Stomach smooth muscle (tissue), 2 donors: Measurements from ENCODE around the gene ERG.

Source experiments
- H3K27ac ChIP-seq: one replicate; pipeline ENCODE4 v1.7.0; 2013; ENCODE audit warnings: mild to moderate bottlenecking, low read length, inconsistent platforms
- H3K27me3 ChIP-seq, 2 donors: one replicate each; pipeline ENCODE4 v1.7.0; 2013; ENCODE audit warnings: low read length in 2 of 2; ENCODE audit not compliant: insufficient read depth in 2 of 2, control insufficient read depth in 1 of 2
- H3K36me3 ChIP-seq, 2 donors: one replicate each; pipeline ENCODE4 v1.7.0; 2013; ENCODE audit warnings: low read length in 2 of 2; ENCODE audit not compliant: control insufficient read depth in 2 of 2, insufficient read depth in 2 of 2
- H3K4me1 ChIP-seq: one replicate; pipeline ENCODE4 v1.7.0; 2013; ENCODE audit warnings: low read length; ENCODE audit not compliant: control insufficient read depth, insufficient read depth
- H3K4me3 ChIP-seq, 2 donors: one replicate each; pipeline ENCODE4 v1.7.0; 2013; ENCODE audit warnings: low read length in 2 of 2
- H3K9ac ChIP-seq, 2 donors: one replicate each; pipeline ENCODE4 v1.7.0; 2013; ENCODE audit warnings: low read length in 2 of 2, mild to moderate bottlenecking in 1 of 2
- H3K9me3 ChIP-seq, 2 donors: one replicate each; pipeline ENCODE4 v1.7.0; 2013; ENCODE audit warnings: low read length in 2 of 2; ENCODE audit not compliant: control insufficient read depth in 2 of 2
- donor health status: healthy.
- donor health status: Pancreatic carcinoma.

Gene ERG

DNA sequence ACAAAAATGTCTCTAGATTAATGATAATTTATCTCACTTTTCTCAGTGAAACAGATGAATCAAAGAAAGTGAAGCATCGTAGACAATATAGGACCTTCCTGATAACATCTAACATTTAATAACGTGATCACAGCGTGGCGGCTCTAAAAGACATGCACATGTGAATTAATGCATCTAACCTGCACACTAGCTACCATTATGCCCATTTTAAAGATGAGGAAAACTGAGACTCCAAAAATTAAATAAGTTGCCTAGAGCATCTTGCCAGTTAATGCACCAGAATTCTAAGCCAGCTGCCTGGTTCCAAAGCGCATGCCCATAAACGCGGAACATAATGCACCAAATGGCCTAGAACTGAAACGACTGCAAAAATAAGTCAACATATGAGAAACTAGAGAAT is 23.5 kb downstream of the ERG start:
- no peaks in the 10 kb centered on the region for H3K4me1 ChIP-seq

DNA sequence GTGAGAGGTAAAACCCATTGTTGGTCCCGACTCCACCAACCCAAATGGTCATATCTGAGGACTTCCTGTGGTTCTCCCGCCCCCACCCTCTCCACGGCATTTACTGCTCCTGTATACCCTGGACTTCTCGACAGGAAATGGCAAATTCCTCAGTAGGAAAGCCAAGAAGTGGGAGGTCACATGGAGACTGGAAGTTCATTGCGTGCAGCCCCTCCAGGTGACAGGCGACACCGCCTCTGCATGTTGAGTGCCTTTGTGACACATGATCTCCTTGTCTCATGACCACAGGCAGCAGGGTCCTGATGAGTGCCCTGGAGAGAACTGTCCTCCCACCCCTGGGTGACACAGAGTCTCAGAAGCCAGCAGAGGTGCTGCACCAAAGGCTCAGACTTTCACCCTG is 24.2 kb downstream of the ERG start:
- Histone ChIP-seq H3K4me3 (no peak overlapping the region), H3K4me1 (no peaks in the 10 kb centered on the region), H3K9me3 (no peaks in the 10 kb centered on the region), H3K9ac (no peak overlapping the region), H3K27me3 (peaks cover 27 to 31% of the 10 kb centered on the region in 2 donors), H3K27ac (no peak overlapping the region), H3K36me3 (no peaks in the 10 kb centered on the region)

More for the DNA sequence above, 23.5 kb downstream of the ERG start:
- Histone ChIP-seq H3K9me3 (no peaks in the 10 kb centered on the region), H3K4me3 (no peak overlapping the region), H3K27ac (no peak overlapping the region), H3K9ac (no peak overlapping the region), H3K36me3 (no peaks in the 10 kb centered on the region), H3K27me3 (peaks cover 28 to 31% of the 10 kb centered on the region in 2 donors)

DNA sequence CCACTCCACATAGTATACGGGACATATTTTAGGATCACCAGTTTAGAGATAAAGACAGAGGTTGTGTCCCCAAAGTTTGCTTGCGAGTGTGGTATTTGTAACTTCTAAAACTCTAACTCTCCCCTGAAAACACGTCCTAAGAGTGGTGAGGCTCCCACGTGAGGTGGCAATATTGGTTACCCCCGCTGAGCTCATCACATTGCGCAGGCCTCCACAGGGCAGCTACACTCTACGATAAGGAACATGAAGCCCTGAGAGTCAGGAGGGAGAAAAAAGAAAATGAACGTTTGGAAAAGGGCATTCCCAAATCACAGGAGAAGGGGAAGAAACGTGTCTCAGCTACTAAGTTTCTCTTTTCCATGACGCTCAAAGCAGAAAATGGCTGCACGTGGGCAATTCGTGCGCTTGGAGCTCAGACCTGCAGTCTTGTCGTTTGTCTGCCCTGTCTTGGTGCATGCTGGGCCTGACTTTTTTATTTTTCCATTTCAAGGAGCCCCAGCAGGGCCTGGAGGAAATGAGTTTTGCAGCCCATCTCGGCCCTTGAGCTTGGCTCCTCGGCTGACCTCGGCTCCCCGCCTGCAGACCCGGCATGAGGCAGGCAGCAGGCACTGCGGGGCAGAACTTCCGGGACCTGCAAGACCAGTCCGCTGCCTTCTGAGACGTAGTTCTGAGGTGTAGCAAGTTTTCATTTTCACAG is 25.7 kb downstream of the ERG start:
- H3K4me1 ChIP-seq: no peaks in the 10 kb centered on the region
- H3K36me3 ChIP-seq: no peaks in the 10 kb centered on the region
- H3K27me3 ChIP-seq: peaks cover 25 to 26% of the 10 kb centered on the region in 2 donors
- H3K4me3 ChIP-seq: no peak overlapping the region
- no peak overlapping the region for H3K9ac ChIP-seq
- H3K9me3 ChIP-seq: no peaks in the 10 kb centered on the region
- H3K27ac ChIP-seq: no peak overlapping the region

DNA sequence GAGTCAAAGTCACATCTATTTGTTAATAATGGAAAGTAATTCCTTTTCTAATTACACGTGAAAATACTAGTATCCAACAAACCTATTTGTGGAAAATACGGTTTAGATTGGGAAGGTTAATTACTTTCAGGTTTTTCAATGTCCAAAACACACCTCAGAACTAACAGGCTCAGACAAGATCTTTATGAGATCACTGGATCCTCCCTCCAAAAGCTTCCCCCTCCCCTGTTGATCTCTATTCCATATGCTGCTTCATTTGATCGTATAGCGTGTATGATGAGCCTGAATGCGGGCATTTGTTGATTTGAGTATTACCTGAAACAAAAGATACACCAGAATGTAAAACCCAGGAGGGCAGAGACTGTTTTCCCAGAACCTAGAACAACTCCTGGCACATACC is 26.5 kb downstream of the ERG start:
- Histone ChIP-seq H3K27me3 (peaks cover 25 to 26% of the 10 kb centered on the region in 2 donors), H3K9ac (no peak overlapping the region), H3K9me3 (no peaks in the 10 kb centered on the region), H3K4me1 (no peaks in the 10 kb centered on the region), H3K27ac (no peak overlapping the region), H3K36me3 (no peaks in the 10 kb centered on the region), H3K4me3 (no peak overlapping the region)

DNA sequence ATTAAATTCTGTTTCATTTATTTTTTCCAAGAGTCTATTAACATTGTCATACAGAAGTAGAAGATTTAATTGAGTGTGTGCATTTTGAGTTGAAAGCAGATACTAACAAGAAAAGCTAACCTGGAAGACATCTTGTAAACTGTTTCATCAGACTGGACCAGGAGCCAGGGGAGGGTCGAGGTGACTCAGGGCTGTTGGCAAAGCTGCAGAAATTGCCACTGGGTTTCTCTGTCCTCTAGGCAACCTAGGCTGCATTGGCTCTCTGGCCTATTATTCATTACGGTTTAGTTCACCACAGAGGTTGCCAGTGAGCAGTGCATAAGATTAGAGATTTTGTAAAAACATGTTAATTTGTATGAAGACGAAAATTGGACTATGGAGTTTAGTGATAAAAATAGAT is 27.5 kb downstream of the ERG start:
- no peak overlapping the region for H3K27ac ChIP-seq

DNA sequence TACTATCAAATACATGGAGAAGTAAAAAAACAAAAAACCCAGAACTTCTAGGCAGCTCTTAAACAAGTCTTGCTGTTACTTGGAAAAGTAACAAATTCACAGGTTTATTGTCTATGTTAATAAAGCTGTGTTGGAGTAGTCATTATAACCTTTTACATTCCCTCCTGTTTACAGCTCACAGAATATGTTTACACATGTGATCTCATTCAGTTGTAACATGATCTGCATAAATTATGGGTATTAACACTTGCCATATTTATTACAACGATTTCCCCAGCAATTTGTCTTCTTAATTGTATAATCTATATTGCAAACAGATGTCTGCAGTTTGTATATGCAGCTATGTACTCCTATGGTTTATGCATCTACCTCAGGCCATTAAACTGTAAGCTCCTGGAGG is 28.6 kb downstream of the ERG start:
- Histone ChIP-seq H3K9me3 (peaks cover 0 to 3% of the 10 kb centered on the region in 2 donors), H3K27ac (no peak overlapping the region), H3K27me3 (peaks cover 8 to 12% of the 10 kb centered on the region in 2 donors), H3K9ac (no peak overlapping the region), H3K4me1 (no peaks in the 10 kb centered on the region), H3K4me3 (no peak overlapping the region), H3K36me3 (no peaks in the 10 kb centered on the region)

More for the DNA sequence above, 27.5 kb downstream of the ERG start:
- Histone ChIP-seq H3K9ac (no peak overlapping the region), H3K27me3 (peaks cover 18 to 19% of the 10 kb centered on the region in 2 donors), H3K4me1 (no peaks in the 10 kb centered on the region), H3K9me3 (no peaks in the 10 kb centered on the region), H3K36me3 (no peaks in the 10 kb centered on the region), H3K4me3 (no peak overlapping the region)

DNA sequence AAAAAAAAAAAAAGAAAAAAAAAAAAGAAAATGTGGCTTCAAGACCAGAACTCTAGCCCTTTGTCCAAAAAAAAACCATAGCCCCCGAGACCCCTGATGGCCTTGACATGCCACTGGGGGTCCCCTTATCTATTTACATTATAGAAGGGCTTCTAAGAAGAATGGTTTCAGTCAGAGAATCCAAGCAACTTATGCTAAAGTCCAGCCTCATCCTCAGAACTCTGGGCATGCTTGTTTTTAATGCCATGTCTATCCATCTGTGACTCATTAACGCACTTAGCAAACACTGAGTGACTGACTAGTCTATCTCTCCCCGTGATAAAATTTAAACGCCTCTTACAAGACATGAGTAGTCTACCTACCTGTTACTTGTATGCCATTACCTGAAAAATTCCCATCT is 29.3 kb downstream of the ERG start:
- no peaks in the 10 kb centered on the region for H3K36me3 ChIP-seq
- no peak overlapping the region for H3K9ac ChIP-seq
- H3K9me3 ChIP-seq: peaks cover 0 to 3% of the 10 kb centered on the region in 2 donors
- no peak overlapping the region for H3K4me3 ChIP-seq
- H3K27me3 ChIP-seq: peaks cover 2 to 8% of the 10 kb centered on the region in 2 donors
- no peak overlapping the region for H3K27ac ChIP-seq
- no peaks in the 10 kb centered on the region for H3K4me1 ChIP-seq

DNA sequence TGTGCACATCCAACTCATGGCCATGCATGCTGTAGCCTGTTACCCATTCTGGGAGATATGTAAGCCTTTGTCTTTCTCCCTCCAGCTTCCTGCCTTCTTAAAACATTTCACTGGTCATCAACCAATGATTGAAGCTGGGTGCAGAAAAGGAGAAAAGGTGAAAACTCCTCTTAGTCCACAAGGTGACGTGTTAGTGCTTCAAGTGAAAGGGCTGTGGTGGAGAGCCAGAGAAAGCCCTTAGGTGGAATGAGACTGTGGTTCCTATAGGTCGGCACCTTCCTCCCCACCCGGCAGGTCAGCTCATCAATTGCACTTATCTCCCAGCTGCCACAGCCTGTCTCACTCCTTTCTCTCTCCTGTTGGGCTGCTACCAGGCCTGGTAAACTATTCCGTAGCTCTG is 30.4 kb downstream of the ERG start:
- H3K9me3 ChIP-seq: peaks cover 0 to 3% of the 10 kb centered on the region in 2 donors
- no peak overlapping the region for H3K27ac ChIP-seq
- H3K4me3 ChIP-seq: no peak overlapping the region
- no peaks in the 10 kb centered on the region for H3K36me3 ChIP-seq
- H3K27me3 ChIP-seq: peaks cover 0 to 6% of the 10 kb centered on the region in 2 donors
- no peaks in the 10 kb centered on the region for H3K4me1 ChIP-seq
- no peak overlapping the region for H3K9ac ChIP-seq

DNA sequence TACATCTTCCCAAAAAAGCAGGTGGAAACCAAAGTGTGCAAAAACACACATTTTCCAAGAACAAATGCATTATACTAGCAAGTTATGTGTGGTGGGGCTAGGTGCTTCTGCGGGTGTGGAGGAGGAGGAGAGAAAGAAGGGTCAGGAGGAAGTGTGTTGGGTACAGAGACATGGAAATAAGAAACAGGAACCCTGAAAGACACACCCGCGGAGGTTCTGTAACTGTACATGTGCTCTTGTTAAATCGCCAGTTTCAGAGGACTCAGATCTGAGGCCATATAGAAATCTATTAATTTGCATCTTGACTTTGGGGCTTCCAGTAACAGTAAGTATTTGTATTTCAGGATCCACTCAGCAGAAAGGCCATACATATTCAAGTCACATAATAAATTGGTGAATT is 30.9 kb downstream of the ERG start:
- Histone ChIP-seq H3K27ac (no peak overlapping the region), H3K9ac (no peak overlapping the region), H3K9me3 (peaks cover 0 to 3% of the 10 kb centered on the region in 2 donors), H3K27me3 (peaks cover 0 to 2% of the 10 kb centered on the region in 2 donors), H3K4me1 (no peaks in the 10 kb centered on the region), H3K4me3 (no peak overlapping the region), H3K36me3 (no peaks in the 10 kb centered on the region)

DNA sequence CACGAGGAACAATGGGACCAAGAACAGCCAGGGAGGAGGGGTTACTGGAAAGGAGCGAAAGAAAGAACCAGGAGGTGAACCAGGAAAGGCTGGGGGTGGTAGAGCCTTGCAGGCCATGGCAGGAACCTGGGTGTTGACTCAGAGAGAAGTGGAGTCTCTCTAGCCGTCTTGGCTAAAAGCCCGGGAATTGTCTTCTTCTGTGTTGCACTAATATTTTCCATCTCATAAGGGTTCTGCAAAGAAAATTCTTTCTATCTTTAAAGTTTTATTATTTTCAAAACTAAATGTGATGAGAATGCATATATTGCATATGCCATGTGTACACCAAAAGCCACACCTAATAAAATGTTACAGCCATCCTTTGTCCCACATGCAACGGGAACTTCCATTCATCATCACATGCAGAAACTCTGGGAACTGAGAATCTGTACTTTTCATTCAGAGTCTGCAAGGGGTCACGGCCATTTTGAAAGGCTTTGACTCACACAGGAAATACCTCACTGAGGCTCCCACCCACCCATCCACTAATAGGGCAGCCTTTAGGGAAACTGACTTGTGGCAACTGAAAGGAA is 38.0 kb downstream of the ERG start:
- Histone ChIP-seq H3K4me3 (no peak overlapping the region), H3K4me1 (no peaks in the 10 kb centered on the region), H3K27ac (no peak overlapping the region)

DNA sequence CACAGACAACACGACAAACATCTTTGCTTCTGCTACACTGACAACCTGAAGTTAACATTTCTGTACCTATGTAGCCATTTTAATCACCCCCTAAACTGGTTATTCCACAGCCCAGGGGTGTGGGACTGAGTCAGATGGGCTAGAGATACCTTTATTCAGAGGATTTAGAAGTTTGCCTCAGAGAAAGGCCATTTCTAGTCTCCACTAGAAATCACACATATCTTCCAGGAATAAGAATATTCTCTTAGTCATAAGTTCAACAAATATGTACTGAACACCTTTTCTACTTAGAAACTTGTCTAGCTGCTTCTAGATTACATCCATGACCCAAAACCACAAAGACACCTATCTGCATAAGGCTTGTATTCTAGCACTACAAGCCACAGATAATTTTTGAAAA is 38.8 kb downstream of the ERG start:
- Histone ChIP-seq H3K4me3 (no peak overlapping the region), H3K9me3 (no peaks in the 10 kb centered on the region), H3K9ac (no peak overlapping the region), H3K27ac (no peak overlapping the region), H3K4me1 (no peaks in the 10 kb centered on the region), H3K27me3 (no peaks in the 10 kb centered on the region), H3K36me3 (no peaks in the 10 kb centered on the region)

More for the DNA sequence above, 38.0 kb downstream of the ERG start:
- Histone ChIP-seq H3K9me3 (peaks cover 0 to 3% of the 10 kb centered on the region in 2 donors), H3K27me3 (no peaks in the 10 kb centered on the region), H3K9ac (no peak overlapping the region), H3K36me3 (no peaks in the 10 kb centered on the region)
